HG03159 (cell line): ENCODE measurements around the gene USP6.
"Not testable (repeated sequence)": the region's sequence is repeated elsewhere in the genome, so short reads cannot be mapped to it uniquely, and the experiment has no call there.

ENCODE experiments used
- ATAC-seq: cut with Tn5 transposase; IDR thresholded peaks from one replicate; pipeline ENCODE4 v1.9.1; 2021; ENCODE audit warnings: mild to moderate bottlenecking, moderate library complexity; ENCODE audit not compliant: unreplicated experiment

Gene USP6

GRCh38 chr17:5183410-5183793, 67.6 kb downstream of the USP6 start:
- no peak for ATAC-seq

- no peak for ATAC-seq
Observed at GRCh38 chr17:5184288-5184687, 68.5 kb downstream of the USP6 start.

GRCh38 chr17:5191541-5192417, 75.9 kb downstream of the USP6 start, which contains the start of gene ZNF594:
ZNF594 (minus strand) TSS chr17:5191868; CDS start chr17:5184256, 7,612 bp downstream.
- ATAC-seq, result peak; percentile 95

- no peak for ATAC-seq
Observed at GRCh38 chr17:5194346-5194745, 78.5 kb downstream of the USP6 start.

- no peak for ATAC-seq
Observed at GRCh38 chr17:5198472-5198871, 82.6 kb downstream of the USP6 start.

GRCh38 chr17:5200360-5200759, 84.5 kb downstream of the USP6 start:
- no peak for ATAC-seq

- ATAC-seq, result no peak
Observed at GRCh38 chr17:5201011-5201410, 85.2 kb downstream of the USP6 start.

- ATAC-seq, result no peak
Observed at GRCh38 chr17:5203178-5203907, 87.5 kb downstream of the USP6 start.

GRCh38 chr17:5203908-5204294, 88.1 kb downstream of the USP6 start:
- ATAC-seq, result no peak

GRCh38 chr17:5209396-5209795, 93.6 kb downstream of the USP6 start:
- no peak for ATAC-seq

GRCh38 chr17:5210091-5210490, 94.3 kb downstream of the USP6 start:
- no peak for ATAC-seq

- peak; percentile 45 for ATAC-seq
Observed at GRCh38 chr17:5210614-5211252, 94.9 kb downstream of the USP6 start.

- no peak for ATAC-seq
Observed at GRCh38 chr17:5211458-5211857, 95.6 kb downstream of the USP6 start.

GRCh38 chr17:5217562-5217961, 101.7 kb downstream of the USP6 start:
- not testable (repeated sequence) for ATAC-seq

GRCh38 chr17:5219536-5219935, 103.7 kb downstream of the USP6 start:
- no peak for ATAC-seq

- ATAC-seq, result no peak
Observed at GRCh38 chr17:5220074-5220473, 104.2 kb downstream of the USP6 start.

- not testable (repeated sequence) for ATAC-seq
Observed at GRCh38 chr17:5221912-5222311, 106.1 kb downstream of the USP6 start.
